Karpas-422 (cell line): ENCODE measurements around the gene GPC5. TPM values are rescaled to one million over a fixed set of nuclear protein-coding genes. Genes with fewer than 3 reads are reported as not detected.

ENCODE experiments used
- DNase-seq: peaks from one replicate; pipeline ENCODE4 v3.0.0-alpha.2; 2015
- H2AFZ ChIP-seq: fragments of 200-600 bp; sonication (generic); 2 replicates; pipeline ENCODE4 v1.6.1; 2014; ENCODE audit warnings: antibody characterized with exemption, low read length, mixed read lengths
- H3K27ac ChIP-seq: fragments of 200-600 bp; sonication (generic); 2 replicates; pipeline ENCODE4 v1.5.1; 2014; ENCODE audit warnings: mild to moderate bottlenecking, low read length, moderate library complexity
- H3K27me3 ChIP-seq: fragments of 200-600 bp; sonication (generic); 2 replicates; pipeline ENCODE4 v1.6.1; 2014; ENCODE audit warnings: low read length, mixed read lengths
- H3K36me3 ChIP-seq: fragments of 200-600 bp; sonication (generic); 2 replicates; pipeline ENCODE4 v1.6.1; 2014; ENCODE audit warnings: low read length, mixed read lengths; ENCODE audit not compliant: insufficient read depth
- H3K4me1 ChIP-seq: fragments of 200-600 bp; sonication (generic); 2 replicates; pipeline ENCODE4 v1.6.1; 2014; ENCODE audit warnings: mild to moderate bottlenecking, low read length, mixed read lengths
- H3K4me2 ChIP-seq: fragments of 200-600 bp; sonication (generic); 2 replicates; pipeline ENCODE4 v1.6.1; 2014; ENCODE audit warnings: low read length, low read depth, mild to moderate bottlenecking; ENCODE audit not compliant: poor library complexity, severe bottlenecking
- H3K4me3 ChIP-seq: fragments of 200-600 bp; sonication (generic); 2 replicates; pipeline ENCODE4 v1.5.1; 2014; ENCODE audit warnings: mild to moderate bottlenecking, antibody characterized with exemption, low read length, mixed read lengths
- H3K79me2 ChIP-seq: fragments of 200-600 bp; sonication (generic); 2 replicates; pipeline ENCODE4 v1.6.1; 2014; ENCODE audit warnings: mild to moderate bottlenecking, low read length, mixed read lengths
- H3K9ac ChIP-seq: fragments of 200-600 bp; sonication (generic); 2 replicates; pipeline ENCODE4 v1.6.0; 2014; ENCODE audit warnings: low read length
- H3K9me2 ChIP-seq: fragments of 200-600 bp; sonication (generic), shearing (Covaris generic); replicated peaks from 2 replicates; pipeline ENCODE4 v1.6.0; 2014; ENCODE audit warnings: mild to moderate bottlenecking, low read length, moderate library complexity; ENCODE audit not compliant: insufficient read depth
- H3K9me3 ChIP-seq: fragments of 300-700, 200-600 bp; sonication (generic); 2 replicates; pipeline ENCODE4 v1.6.1; 2014; ENCODE audit warnings: low read length, mixed read lengths
- H4K20me1 ChIP-seq: fragments of 200-600 bp; sonication (generic); 2 replicates; pipeline ENCODE4 v1.6.1; 2014; ENCODE audit warnings: mild to moderate bottlenecking, antibody characterized with exemption, low read length, low read depth; ENCODE audit not compliant: insufficient read depth
- total RNA-seq: library from RNA; depleted of rRNA; stranded (reverse); fragments of >200 nt; shearing (Covaris generic); gene quantifications from 2 replicates; pipeline ENCODE4 v1.2.3, GENCODE V29; 2014; ENCODE audit warnings: low replicate concordance

The GPC5 gene
- total RNA-seq, 1 experiment from 2014 or later, result not detected

DNA sequence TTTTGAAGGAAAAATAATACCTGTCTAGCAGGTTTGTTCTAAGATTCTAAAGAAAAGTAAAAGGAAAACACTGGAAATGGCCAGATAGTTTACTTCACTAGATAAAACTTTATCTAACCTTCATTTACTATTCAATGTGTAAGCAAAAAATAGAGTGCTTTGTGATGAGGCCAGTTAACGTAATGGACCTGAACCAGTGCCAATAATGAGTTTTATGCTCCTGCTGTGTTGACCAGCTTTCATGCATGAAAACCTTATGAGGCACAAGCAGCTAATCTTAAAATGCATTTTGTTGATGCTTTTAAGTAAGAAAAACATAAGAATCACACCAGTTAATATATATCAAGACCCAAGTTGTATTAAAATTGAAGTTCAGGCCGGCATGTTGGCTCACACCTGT is 1211.0 kb downstream of the GPC5 start:
- no peaks in the 10 kb centered on the region for H3K79me2 ChIP-seq
- H3K9me3 ChIP-seq, result peaks cover 11% of the 10 kb centered on the region
- no peak overlapping the region for H3K4me3 ChIP-seq
- no peaks in the 10 kb centered on the region for H4K20me1 ChIP-seq
- H3K36me3 ChIP-seq, result no peaks in the 10 kb centered on the region
- H3K9ac ChIP-seq, result no peak overlapping the region
- DNase-seq, result no peak
- no peak overlapping the region for H2AFZ ChIP-seq
- H3K27ac ChIP-seq, result no peak overlapping the region
- no peaks in the 10 kb centered on the region for H3K27me3 ChIP-seq
- no peaks in the 10 kb centered on the region for H3K9me2 ChIP-seq
- no peak overlapping the region for H3K4me2 ChIP-seq
- no peaks in the 10 kb centered on the region for H3K4me1 ChIP-seq

DNA sequence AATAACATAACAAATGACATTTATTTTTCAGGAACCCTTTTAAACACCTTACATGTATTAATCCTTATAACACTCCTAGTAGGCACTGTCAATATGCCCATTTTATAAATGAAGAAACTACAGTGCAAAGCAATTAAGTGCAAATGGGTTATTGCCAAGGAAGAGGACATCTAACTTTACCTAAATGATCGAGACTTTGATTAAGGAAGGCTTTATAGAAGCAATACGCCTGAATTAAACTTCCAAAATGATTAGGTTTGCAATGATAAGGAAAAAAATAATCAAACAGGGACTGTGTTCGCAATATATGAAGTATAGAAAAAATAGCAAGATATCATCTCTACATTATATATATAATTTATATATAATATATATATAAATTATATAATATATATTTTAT is 1214.5 kb downstream of the GPC5 start:
- no peaks in the 10 kb centered on the region for H3K4me1 ChIP-seq
- peaks cover 15% of the 10 kb centered on the region for H3K9me3 ChIP-seq
- no peaks in the 10 kb centered on the region for H3K79me2 ChIP-seq
- H3K4me2 ChIP-seq, result no peak overlapping the region
- H2AFZ ChIP-seq, result no peak overlapping the region
- H3K9me2 ChIP-seq, result no peaks in the 10 kb centered on the region
- no peak overlapping the region for H3K27ac ChIP-seq
- DNase-seq, result no peak
- H3K36me3 ChIP-seq, result no peaks in the 10 kb centered on the region
- H3K27me3 ChIP-seq, result no peaks in the 10 kb centered on the region
- H3K4me3 ChIP-seq, result no peak overlapping the region
- H4K20me1 ChIP-seq, result no peaks in the 10 kb centered on the region
- H3K9ac ChIP-seq, result no peak overlapping the region

DNA sequence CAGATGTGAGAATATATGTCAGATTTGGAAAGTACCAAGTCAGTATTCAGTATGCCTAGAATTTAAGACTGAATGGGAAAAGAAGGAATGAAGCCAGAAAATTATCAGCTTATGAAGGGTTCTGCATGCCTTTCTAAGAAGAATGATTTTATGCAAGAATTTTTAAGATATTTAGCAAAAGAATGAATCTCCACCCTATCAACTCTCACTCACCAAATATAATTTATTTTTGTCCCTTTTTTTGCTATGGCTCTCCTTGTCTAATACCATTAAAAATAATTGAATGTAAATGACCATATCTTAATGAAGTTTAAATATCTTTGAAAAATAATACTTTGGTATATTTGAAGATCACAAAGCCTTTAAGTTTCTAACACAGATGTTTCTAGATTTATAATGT is 1215.5 kb downstream of the GPC5 start:
- Histone ChIP-seq H3K9me2 (no peaks in the 10 kb centered on the region), H3K27me3 (no peaks in the 10 kb centered on the region), H3K4me3 (no peak overlapping the region), H3K36me3 (no peaks in the 10 kb centered on the region), H3K9me3 (peaks cover 12% of the 10 kb centered on the region), H4K20me1 (no peaks in the 10 kb centered on the region), H3K27ac (no peak overlapping the region), H3K9ac (no peak overlapping the region), H3K4me2 (no peak overlapping the region), H3K79me2 (no peaks in the 10 kb centered on the region), H2AFZ (no peak overlapping the region), H3K4me1 (no peaks in the 10 kb centered on the region)
- no peak for DNase-seq

DNA sequence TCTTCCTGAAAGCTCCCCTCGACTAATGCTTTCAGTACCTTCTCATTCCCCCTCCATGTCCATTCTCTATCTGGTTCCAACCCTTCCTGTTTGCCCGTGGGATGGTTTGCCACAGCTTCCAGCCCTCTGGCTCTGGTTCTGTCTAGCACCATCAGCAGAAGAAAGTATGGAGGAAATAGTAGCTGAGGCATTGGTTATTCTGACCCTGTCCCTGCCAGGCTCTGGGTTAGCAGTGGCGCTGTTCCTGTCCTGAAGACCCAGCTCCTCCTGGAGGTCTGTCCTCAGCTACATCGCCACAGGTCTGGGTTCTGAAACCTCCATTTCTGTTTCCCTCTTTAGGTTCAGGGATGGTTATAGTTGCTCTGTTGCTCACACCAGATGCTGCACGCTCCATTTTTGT is 1223.6 kb downstream of the GPC5 start:
- DNase-seq, result no peak
- H4K20me1 ChIP-seq, result no peaks in the 10 kb centered on the region

DNA sequence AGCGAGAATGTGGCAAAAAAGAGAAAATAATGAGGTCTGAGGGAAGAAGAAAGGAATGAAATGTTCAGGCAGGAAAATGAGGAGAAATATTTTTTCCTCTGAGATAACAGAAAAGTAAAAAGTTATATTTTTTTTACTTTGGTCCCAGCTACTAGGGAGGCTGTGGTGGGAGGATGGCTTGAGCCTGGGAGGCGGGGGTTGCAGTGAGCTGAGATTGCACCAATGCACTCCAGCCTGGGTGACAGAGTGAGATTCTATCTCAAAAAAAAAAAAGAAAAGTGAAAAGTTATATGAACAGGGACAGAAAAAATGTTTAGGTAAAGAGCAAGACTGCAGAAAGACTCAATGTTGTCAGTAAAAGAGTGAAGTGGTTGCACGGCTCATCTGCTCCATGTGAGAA is 1224.5 kb downstream of the GPC5 start:
- H3K4me2 ChIP-seq, result no peak overlapping the region
- no peak overlapping the region for H2AFZ ChIP-seq
- no peaks in the 10 kb centered on the region for H3K4me1 ChIP-seq
- H3K9me2 ChIP-seq, result no peaks in the 10 kb centered on the region
- H4K20me1 ChIP-seq, result no peaks in the 10 kb centered on the region
- no peak overlapping the region for H3K9ac ChIP-seq
- no peaks in the 10 kb centered on the region for H3K27me3 ChIP-seq
- H3K9me3 ChIP-seq, result peaks cover 24% of the 10 kb centered on the region
- H3K27ac ChIP-seq, result no peak overlapping the region
- no peak for DNase-seq
- H3K36me3 ChIP-seq, result no peaks in the 10 kb centered on the region
- no peaks in the 10 kb centered on the region for H3K79me2 ChIP-seq
- H3K4me3 ChIP-seq, result no peak overlapping the region

More for the DNA sequence above, 1223.6 kb downstream of the GPC5 start:
- no peaks in the 10 kb centered on the region for H3K27me3 ChIP-seq
- H2AFZ ChIP-seq, result no peak overlapping the region
- no peak overlapping the region for H3K4me2 ChIP-seq
- no peak overlapping the region for H3K27ac ChIP-seq
- no peaks in the 10 kb centered on the region for H3K79me2 ChIP-seq
- H3K9me3 ChIP-seq, result peaks cover 18% of the 10 kb centered on the region; the same call in 1 of the 2 replicates
- no peak overlapping the region for H3K9ac ChIP-seq
- H3K36me3 ChIP-seq, result no peaks in the 10 kb centered on the region
- H3K4me3 ChIP-seq, result no peak overlapping the region
- H3K4me1 ChIP-seq, result no peaks in the 10 kb centered on the region
- no peaks in the 10 kb centered on the region for H3K9me2 ChIP-seq

DNA sequence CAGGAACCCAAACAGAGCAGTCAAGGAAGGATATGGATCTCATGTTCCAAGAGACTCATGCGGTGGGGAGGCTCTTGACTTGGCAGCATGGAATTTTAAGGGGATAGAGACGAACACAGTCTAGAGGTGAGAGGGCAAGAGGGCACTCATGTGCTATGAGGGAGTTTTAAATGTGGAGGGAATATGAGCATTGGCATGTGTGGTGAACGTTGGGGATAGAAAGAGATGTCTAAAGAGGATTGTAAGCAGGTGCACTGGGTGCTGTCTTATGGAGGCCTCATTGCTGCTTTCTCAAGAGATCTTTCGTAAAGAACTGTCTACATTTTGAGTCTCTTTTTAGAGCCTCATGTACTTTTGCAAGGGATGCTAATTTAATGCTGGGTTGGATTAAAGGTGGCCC is 1227.9 kb downstream of the GPC5 start:
- Histone ChIP-seq H3K79me2 (no peaks in the 10 kb centered on the region), H3K9ac (no peak overlapping the region), H3K9me2 (no peaks in the 10 kb centered on the region), H4K20me1 (no peaks in the 10 kb centered on the region), H3K36me3 (no peaks in the 10 kb centered on the region), H2AFZ (no peak overlapping the region), H3K4me1 (no peaks in the 10 kb centered on the region), H3K9me3 (peaks cover 30% of the 10 kb centered on the region), H3K4me2 (no peak overlapping the region), H3K27ac (no peak overlapping the region), H3K4me3 (no peak overlapping the region), H3K27me3 (no peaks in the 10 kb centered on the region)
- no peak for DNase-seq

DNA sequence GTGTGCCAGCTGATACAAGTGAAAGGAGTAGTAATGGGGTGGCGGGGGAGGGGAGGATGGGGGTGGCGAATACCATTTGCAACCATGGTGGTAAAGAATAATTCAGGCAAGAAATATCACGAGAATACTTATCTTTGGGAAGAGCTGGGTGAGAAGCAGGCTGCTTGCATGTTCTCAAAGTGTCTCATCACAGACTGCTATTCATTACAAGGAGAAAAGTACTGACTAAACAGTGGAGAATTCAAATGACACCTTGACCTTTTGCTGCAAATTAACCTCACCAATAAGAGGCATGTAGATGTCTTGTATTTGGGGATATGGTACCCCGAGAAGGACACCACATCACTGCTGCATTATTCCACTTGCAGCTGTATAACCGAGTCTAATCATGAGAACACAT is 1242.5 kb downstream of the GPC5 start:
- Histone ChIP-seq H4K20me1 (no peaks in the 10 kb centered on the region), H3K9me2 (no peaks in the 10 kb centered on the region), H3K9ac (no peak overlapping the region), H3K4me2 (no peak overlapping the region), H3K36me3 (no peaks in the 10 kb centered on the region), H3K9me3 (peaks cover 9% of the 10 kb centered on the region), H2AFZ (no peak overlapping the region), H3K4me3 (no peak overlapping the region), H3K27me3 (no peaks in the 10 kb centered on the region), H3K27ac (no peak overlapping the region), H3K4me1 (no peaks in the 10 kb centered on the region), H3K79me2 (no peaks in the 10 kb centered on the region)
- DNase-seq, result no peak

DNA sequence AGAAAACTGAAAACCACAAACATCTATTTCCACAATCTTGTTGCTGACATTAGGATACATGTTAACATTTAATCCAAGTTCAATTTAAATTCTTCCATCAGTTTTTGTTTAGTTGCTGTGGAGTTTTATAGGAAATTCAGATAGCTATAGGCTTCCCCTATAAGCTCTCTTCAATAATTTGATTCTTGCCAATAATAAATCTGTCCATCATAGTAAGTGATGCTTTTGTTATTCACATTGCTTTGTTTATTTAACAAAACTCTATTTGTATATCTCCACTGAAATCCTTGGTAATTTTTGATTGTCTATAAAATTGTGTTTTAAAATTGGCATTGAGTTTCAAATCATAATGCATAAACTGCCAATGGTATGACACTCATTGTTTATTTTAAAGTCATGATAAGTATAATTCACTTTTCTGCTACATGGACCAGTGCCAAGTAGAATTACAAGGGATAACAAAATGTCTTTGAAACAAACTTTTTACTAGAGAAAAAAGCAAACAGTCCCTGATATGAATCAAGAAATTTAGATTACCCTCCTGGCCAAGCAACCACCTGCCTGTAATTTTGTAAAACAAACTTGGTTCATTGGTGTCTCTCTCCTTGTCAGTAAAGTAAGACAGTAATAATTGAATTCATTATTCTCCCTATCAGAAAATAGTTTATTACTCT is 1250.9 kb downstream of the GPC5 start:
- Histone ChIP-seq H3K79me2 (no peaks in the 10 kb centered on the region), H3K27me3 (no peaks in the 10 kb centered on the region), H3K36me3 (no peaks in the 10 kb centered on the region), H3K4me3 (no peak overlapping the region), H3K9me3 (peaks cover 31% of the 10 kb centered on the region), H3K4me2 (no peak overlapping the region), H3K4me1 (no peaks in the 10 kb centered on the region), H2AFZ (no peak overlapping the region), H3K27ac (no peak overlapping the region), H4K20me1 (no peaks in the 10 kb centered on the region), H3K9ac (no peak overlapping the region), H3K9me2 (no peaks in the 10 kb centered on the region)
- no peak for DNase-seq
